HEK293T (cell line): Measurements from ENCODE around the gene PCGF5.
A peak's percentile ranks its signal among the peaks of the same experiment; 100 is the strongest.
"Not testable (repeated sequence)": the region's sequence is repeated elsewhere in the genome, so short reads cannot be mapped to it uniquely, and the experiment has no call there.

Source experiments
- CTCF ChIA-PET: fragments of 350-600 bp; formaldehyde crosslinking; extraction: SDS; loops from one replicate; lab custom pipeline; 2021; ENCODE audit warnings: antibody characterized with exemption, inconsistent platforms; lab: Yijun Ruan, JAX
- POLR2A ChIA-PET: fragments of 350-600 bp; formaldehyde crosslinking; extraction: SDS; loops from one replicate; lab custom pipeline; 2020; ENCODE audit warnings: antibody characterized with exemption, inconsistent platforms; lab: Yijun Ruan, JAX
- DNase-seq: peaks from one replicate; pipeline ENCODE4 v3.0.0; 2012; ENCODE audit warnings: mixed read lengths; ENCODE audit errors: extremely low spot score
- ARNT ChIP-seq: fragments of 450-650 bp; IDR thresholded peaks from 2 replicates; pipeline ENCODE4 v1.6.1; 2017; ENCODE audit warnings: mild to moderate bottlenecking
- BHLHE40 ChIP-seq: fragments of 450-650 bp; IDR thresholded peaks from 2 replicates; pipeline ENCODE4 v1.6.1; 2016; ENCODE audit warnings: mild to moderate bottlenecking, moderate library complexity, borderline replicate concordance
- CTBP1 ChIP-seq: fragments of 450-650 bp; IDR thresholded peaks from 2 replicates; pipeline ENCODE4 v1.6.1; 2016; ENCODE audit warnings: borderline replicate concordance
- ELF4 ChIP-seq: fragments of 450-650 bp; IDR thresholded peaks from 2 replicates; pipeline ENCODE4 v1.6.1; 2017; ENCODE audit warnings: antibody characterized with exemption
- FOXA1 ChIP-seq: fragments of 450-650 bp; IDR thresholded peaks from 2 replicates; pipeline ENCODE4 v1.6.1; 2016; ENCODE audit warnings: mild to moderate bottlenecking
- FOXK2 ChIP-seq: fragments of 450-650 bp; IDR thresholded peaks from 2 replicates; pipeline ENCODE4 v1.6.1; 2016; ENCODE audit warnings: mild to moderate bottlenecking
- FOXM1 ChIP-seq: fragments of 450-650 bp; IDR thresholded peaks from 2 replicates; pipeline ENCODE4 v1.6.1; 2017; ENCODE audit warnings: mild to moderate bottlenecking, borderline replicate concordance
- HDGF ChIP-seq: fragments of 450-650 bp; IDR thresholded peaks from 2 replicates; pipeline ENCODE4 v1.6.1; 2017; ENCODE audit warnings: antibody characterized with exemption, borderline replicate concordance
- L3MBTL2 ChIP-seq: fragments of 450-650 bp; conservative IDR thresholded peaks from 2 replicates; pipeline ENCODE4 v1.6.1; 2016; ENCODE audit warnings: mild to moderate bottlenecking
- LEF1 ChIP-seq: fragments of 450-650 bp; IDR thresholded peaks from 2 replicates; pipeline ENCODE4 v1.6.1; 2017; ENCODE audit warnings: mild to moderate bottlenecking, borderline replicate concordance
- NFRKB ChIP-seq: fragments of 450-650 bp; IDR thresholded peaks from 2 replicates; pipeline ENCODE4 v1.6.1; 2016; ENCODE audit warnings: mild to moderate bottlenecking, moderate library complexity
- PKNOX1 ChIP-seq: fragments of 450-650 bp; IDR thresholded peaks from 2 replicates; pipeline ENCODE4 v1.6.1; 2016
- SP1 ChIP-seq: fragments of 450-650 bp; IDR thresholded peaks from 2 replicates; pipeline ENCODE4 v1.6.1; 2017
- SUZ12 ChIP-seq: fragments of 450-650 bp; IDR thresholded peaks from 2 replicates; pipeline ENCODE4 v1.6.1; 2016; ENCODE audit warnings: mild to moderate bottlenecking
- TARDBP ChIP-seq: fragments of 450-650 bp; IDR thresholded peaks from 2 replicates; pipeline ENCODE4 v1.6.1; 2016
- ZNF384 ChIP-seq: fragments of 450-650 bp; IDR thresholded peaks from 2 replicates; pipeline ENCODE4 v1.6.1; 2016

Gene PCGF5

GRCh38 chr10:91220194-91220953 lies at the start of gene PCGF5:
PCGF5 (plus strand) TSS chr10:91220663; CDS start chr10:91222872, 2,209 bp downstream.
- peak; percentile 92 for DNase-seq
- POLR2A ChIA-PET, result no interaction called here
- CTCF ChIA-PET, result no interaction called here
- no peak for TF ChIP-seq SUZ12
- no peak for TF ChIP-seq FOXM1

GRCh38 chr10:91171485-91171884 lies 49.0 kb upstream of the PCGF5 start:
- POLR2A ChIA-PET, result no interaction called here
- CTCF ChIA-PET, result no interaction called here
- TF ChIP-seq ZNF384 (no peak), TARDBP (no peak), FOXK2 (no peak), ARNT (no peak), PKNOX1 (no peak), BHLHE40 (no peak), ELF4 (no peak), FOXA1 (no peak), SUZ12 (no peak), HDGF (no peak), L3MBTL2 (no peak), NFRKB (no peak), FOXM1 (no peak)
- no peak for DNase-seq

DNA sequence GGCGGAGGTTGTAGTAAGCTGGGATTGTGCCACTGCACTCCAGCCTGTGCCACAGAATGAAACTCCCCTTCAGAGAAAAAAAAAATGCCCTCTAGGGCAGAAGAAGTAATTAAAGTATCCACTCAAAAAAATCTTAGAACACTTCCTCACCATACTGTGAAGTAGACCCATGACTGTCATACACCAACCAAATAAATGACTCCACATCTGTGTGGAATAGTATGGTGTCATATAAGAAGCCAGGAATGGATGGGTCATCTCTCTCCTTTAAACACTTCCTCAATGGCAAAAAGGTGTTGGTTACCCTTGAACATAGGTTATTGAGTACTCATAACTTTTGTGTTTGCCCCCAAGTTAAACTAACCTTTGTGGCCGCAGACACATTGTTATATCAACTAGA lies 48.1 kb upstream of the PCGF5 start:
- ChIA-PET CTCF (no interaction called here), POLR2A (no interaction called here)
- no peak for TF ChIP-seq ARNT
- no peak for TF ChIP-seq TARDBP
- DNase-seq, result no peak

GRCh38 chr10:91185239-91185875 lies 35.1 kb upstream of the PCGF5 start:
- CTCF ChIA-PET, result interaction anchor here (0.6 kb wide), 1 partner anchor 115 kb away, joined by 3 read pairs; no protein-coding TSS in a partner anchor
- TF ChIP-seq BHLHE40 (no peak), LEF1 (no peak), CTBP1 (no peak), NFRKB (no peak), PKNOX1 (no peak), SP1 (no peak), ARNT (no peak), SUZ12 (no peak)
- no peak for DNase-seq
- POLR2A ChIA-PET, result interaction anchor here (0.8 kb wide), 1 partner anchor 23 kb away, joined by 3 read pairs; no protein-coding TSS in a partner anchor

DNA sequence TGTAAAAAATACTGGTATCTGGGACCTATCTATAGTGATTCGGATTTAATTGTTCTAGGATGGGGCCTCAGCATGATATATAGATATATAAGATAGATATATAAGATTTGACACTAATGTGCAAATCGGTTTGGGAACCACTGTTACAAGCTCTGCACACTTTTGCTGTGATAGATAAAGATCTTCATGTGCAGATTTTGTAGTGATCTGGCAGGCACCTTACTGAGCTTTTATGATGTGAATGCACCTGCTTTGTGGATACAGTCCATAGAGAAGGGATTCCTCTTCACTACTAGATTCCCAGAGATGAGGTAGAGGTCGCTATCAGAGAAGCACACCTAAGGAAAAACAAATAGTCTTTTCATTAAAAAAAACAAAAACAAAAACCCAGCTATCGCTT lies 33.3 kb upstream of the PCGF5 start:
- DNase-seq, result no peak
- CTCF ChIA-PET, result no interaction called here
- POLR2A ChIA-PET, result no interaction called here
- TF ChIP-seq HDGF, result no peak
- no peak for TF ChIP-seq ARNT
- TF ChIP-seq SP1, result no peak
- no peak for TF ChIP-seq L3MBTL2

GRCh38 chr10:91188010-91188409 lies 32.5 kb upstream of the PCGF5 start:
- DNase-seq, CTCF ChIA-PET, POLR2A ChIA-PET: not testable (repeated sequence)

DNA sequence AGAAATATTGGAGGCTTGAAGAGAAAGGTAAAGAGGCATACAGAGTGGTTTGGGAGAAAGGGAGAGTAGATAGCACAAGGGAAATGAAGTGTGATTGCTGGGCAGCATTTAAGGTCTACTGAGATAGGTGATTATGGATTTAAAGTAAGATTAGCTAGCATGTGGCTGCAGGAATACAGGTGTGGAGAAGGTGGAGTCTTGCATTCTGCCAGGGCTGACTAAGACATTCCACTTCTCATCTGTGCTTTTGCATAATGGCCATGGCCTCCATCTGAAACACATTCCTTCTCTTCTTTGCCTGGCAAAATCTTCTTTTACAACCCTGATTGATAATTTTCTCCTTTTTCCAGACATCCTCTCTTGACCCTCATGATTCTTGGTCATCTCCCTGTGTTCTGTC lies 31.6 kb upstream of the PCGF5 start:
- TF ChIP-seq PKNOX1 (no peak), CTBP1 (no peak), FOXA1 (no peak), TARDBP (no peak), SUZ12 (no peak), NFRKB (no peak), LEF1 (no peak), FOXM1 (no peak), ARNT (no peak), FOXK2 (no peak), BHLHE40 (no peak), ELF4 (no peak)
- POLR2A ChIA-PET, result no interaction called here
- no peak for DNase-seq
- CTCF ChIA-PET, result no interaction called here
